Measurements from ENCODE around the gene MZF1. TPM values are rescaled to one million over a fixed set of nuclear protein-coding genes. Genes with fewer than 3 reads are reported as not detected.

Gene MZF1
- total and polyA plus RNA-seq, 9 of the 15 experiments (the other 6 are each of a cell fraction or from before 2014, with no cell fraction given): 0.31 to 29.3 (median 11.5) TPM

- TF ChIP-seq MEF2D (tag; conservative IDR thresholded peaks at IDR 0.05; ENCODE audit: low read depth) (no peak), MAFG (tag; conservative IDR thresholded peaks at IDR 0.05) (no peak), ILF3 (IDR thresholded peaks at IDR 0.05; ENCODE audit: borderline replicate concordance) (peak; percentile 93; the same call in 1 of the 2 replicates), ZKSCAN3 (CRISPR knock-in tag; IDR thresholded peaks at IDR 0.05) (no peak), FOXJ2 (tag; IDR thresholded peaks at IDR 0.05) (no peak; the same call in 1 of the 2 replicates), NFATC3 (IDR thresholded peaks at IDR 0.05) (no peak; the same call in 1 of the 2 replicates), PRDM10 (IDR thresholded peaks at IDR 0.05; ENCODE audit: partially characterized antibody) (no peak), TCF15 (CRISPR knock-in tag; IDR thresholded peaks at IDR 0.05) (no peak), NFE2L1 (tag; IDR thresholded peaks at IDR 0.05; ENCODE audit: borderline replicate concordance, low read depth) (no peak), LARP7 (IDR thresholded peaks at IDR 0.05) (no peak), PURB (CRISPR knock-in tag; IDR thresholded peaks at IDR 0.05; ENCODE audit: low read depth) (no peak), YY1 (IDR thresholded peaks at IDR 0.05; ENCODE audit: borderline replicate concordance in 1 of 3, control insufficient read depth in 1 of 3, extremely low read depth in 1 of 3, insufficient read depth in 3 of 3, insufficient read length in 1 of 3, insufficient replicate concordance in 2 of 3, low read depth in 1 of 3, low read length in 2 of 3) (peak in 2 of 3 experiments; percentile 17 to 61), ZFP91 (CRISPR knock-in tag; IDR thresholded peaks at IDR 0.05) (no peak), TCF7 (IDR thresholded peaks at IDR 0.05; ENCODE audit: borderline replicate concordance) (peak; percentile 73; the same call in 1 of the 2 replicates), MAX (CRISPR knock-in tag; IDR thresholded peaks at IDR 0.05) (peak; percentile 45), ZNF280B (CRISPR knock-in tag; IDR thresholded peaks at IDR 0.05) (no peak), USF2 (CRISPR knock-in tag; IDR thresholded peaks at IDR 0.05) (no peak)
Measured at GRCh38 chr19:58554494-58555368, 18.4 kb downstream of the MZF1 start, which contains the start of gene CHMP2A (continued).

Measured in K562 (cell line).